DND-41 (cell line): ENCODE results near the gene OBP2B.

Experiments used
- EZH2 ChIP-seq: IDR thresholded peaks from 3 replicates; pipeline ENCODE4 v1.6.1; 2012; ENCODE audit warnings: borderline replicate concordance, low read depth, mild to moderate bottlenecking, moderate library complexity, low read length, inconsistent platforms; ENCODE audit not compliant: severe bottlenecking
- TF ChIP-seq, protein P1 (sequence below): IDR thresholded peaks from 2 replicates; pipeline ENCODE4 v1.5.1; 2012; ENCODE audit warnings: borderline replicate concordance, low read length, moderate library complexity, mild to moderate bottlenecking; ENCODE audit not compliant: poor library complexity, severe bottlenecking; ENCODE audit errors: extremely low read depth

DNA sequence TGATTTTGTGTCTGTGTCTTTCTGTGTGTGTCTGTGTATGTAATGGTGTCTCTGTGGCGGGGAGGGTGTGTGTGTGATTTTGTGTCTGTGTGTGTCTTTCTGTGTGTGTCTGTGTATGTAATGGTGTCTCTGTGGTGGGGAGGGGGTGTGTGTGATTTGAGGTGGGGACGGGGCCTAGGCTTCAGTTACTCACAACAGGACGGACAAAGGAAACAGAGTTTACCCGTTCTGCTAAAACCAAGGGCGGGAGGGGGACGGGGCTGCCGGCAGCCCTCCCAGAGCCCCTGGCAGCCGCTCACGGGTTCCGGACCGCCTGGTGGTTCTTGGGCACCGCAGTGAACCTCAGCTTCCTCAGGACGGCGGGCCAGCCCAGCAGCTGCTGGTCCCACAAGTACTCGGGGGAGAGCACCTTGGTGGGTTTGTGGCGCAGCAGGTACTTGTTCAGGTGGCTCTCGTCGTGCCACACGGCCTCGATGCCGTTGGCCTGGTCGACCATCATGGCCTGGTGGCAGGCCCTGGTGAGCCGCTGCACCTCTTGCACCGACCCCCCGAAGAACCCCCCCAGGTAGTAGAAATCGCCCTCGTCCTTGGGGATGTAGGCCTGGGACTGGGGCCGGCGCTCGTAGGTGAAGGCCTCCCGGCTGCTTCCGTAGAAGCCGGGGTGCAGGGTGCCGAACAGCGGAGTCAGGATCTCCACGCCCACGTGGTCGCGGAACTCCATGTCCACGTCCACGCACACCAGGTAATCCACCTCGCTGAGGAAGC lies 46.5 kb upstream of the OBP2B start:
- TF ChIP-seq, protein P1, sequence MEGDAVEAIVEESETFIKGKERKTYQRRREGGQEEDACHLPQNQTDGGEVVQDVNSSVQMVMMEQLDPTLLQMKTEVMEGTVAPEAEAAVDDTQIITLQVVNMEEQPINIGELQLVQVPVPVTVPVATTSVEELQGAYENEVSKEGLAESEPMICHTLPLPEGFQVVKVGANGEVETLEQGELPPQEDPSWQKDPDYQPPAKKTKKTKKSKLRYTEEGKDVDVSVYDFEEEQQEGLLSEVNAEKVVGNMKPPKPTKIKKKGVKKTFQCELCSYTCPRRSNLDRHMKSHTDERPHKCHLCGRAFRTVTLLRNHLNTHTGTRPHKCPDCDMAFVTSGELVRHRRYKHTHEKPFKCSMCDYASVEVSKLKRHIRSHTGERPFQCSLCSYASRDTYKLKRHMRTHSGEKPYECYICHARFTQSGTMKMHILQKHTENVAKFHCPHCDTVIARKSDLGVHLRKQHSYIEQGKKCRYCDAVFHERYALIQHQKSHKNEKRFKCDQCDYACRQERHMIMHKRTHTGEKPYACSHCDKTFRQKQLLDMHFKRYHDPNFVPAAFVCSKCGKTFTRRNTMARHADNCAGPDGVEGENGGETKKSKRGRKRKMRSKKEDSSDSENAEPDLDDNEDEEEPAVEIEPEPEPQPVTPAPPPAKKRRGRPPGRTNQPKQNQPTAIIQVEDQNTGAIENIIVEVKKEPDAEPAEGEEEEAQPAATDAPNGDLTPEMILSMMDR, result no peak
- TF ChIP-seq EZH2, result no peak
